Stimulated activated naive CD8-positive, alpha-beta T cell treated with anti-CD3 and anti-CD28 coated beads, Interleukin-15, Interleukin-2, amounts not matched to agents 100 ng/mL and 50 ng/mL, for 24 hours (primary cell): ENCODE results near the gene NEDD4.
"Not testable (repeated sequence)": the region's sequence is repeated elsewhere in the genome, so short reads cannot be mapped to it uniquely, and the experiment has no call there.

Experiments
- H3K27ac Mint-ChIP-seq: one replicate; pipeline ENCODE4 v1.8.0; 2021; ENCODE audit warnings: mild to moderate bottlenecking, mixed read lengths
- H3K27me3 Mint-ChIP-seq: one replicate; pipeline ENCODE4 v1.8.0; 2021; ENCODE audit warnings: mixed read lengths
- H3K36me3 Mint-ChIP-seq: one replicate; pipeline ENCODE4 v1.8.0; 2021; ENCODE audit warnings: low read depth, mixed read lengths
- H3K4me1 Mint-ChIP-seq: one replicate; pipeline ENCODE4 v1.8.0; 2021; ENCODE audit warnings: low read depth, mixed read lengths
- H3K4me3 Mint-ChIP-seq: one replicate; pipeline ENCODE4 v1.8.0; 2021; ENCODE audit warnings: mild to moderate bottlenecking, mixed read lengths
- H3K9me3 Mint-ChIP-seq: one replicate; pipeline ENCODE4 v1.8.0; 2021; ENCODE audit warnings: mixed read lengths

NEDD4 gene

DNA sequence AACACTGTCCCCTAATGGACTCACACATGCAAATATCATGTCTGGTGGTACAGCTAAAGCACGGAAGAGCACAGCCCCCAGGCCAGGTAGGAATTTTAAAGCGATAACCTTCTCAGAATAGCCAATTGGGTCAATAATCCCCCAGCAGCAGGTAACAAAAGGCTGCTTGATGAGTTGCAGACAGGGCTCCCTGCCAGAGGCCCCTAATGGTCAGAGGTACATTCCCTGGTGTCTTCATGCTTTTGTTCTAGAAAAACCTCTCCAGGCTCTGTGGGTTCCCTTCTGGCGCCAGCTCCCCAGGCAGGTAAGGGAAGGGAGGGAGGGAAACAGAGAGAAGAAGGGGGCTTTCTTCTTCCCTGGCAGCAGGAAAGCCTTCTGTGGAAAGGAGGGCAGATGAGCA is 207.1 kb downstream of the NEDD4 start:
- no peak overlapping the region for H3K4me3 Mint-ChIP-seq
- no peaks in the 10 kb centered on the region for H3K4me1 Mint-ChIP-seq
- no peaks in the 10 kb centered on the region for H3K36me3 Mint-ChIP-seq
- no peaks in the 10 kb centered on the region for H3K9me3 Mint-ChIP-seq
- no peak overlapping the region for H3K27ac Mint-ChIP-seq
- H3K27me3 Mint-ChIP-seq = peaks cover 12% of the 10 kb centered on the region

DNA sequence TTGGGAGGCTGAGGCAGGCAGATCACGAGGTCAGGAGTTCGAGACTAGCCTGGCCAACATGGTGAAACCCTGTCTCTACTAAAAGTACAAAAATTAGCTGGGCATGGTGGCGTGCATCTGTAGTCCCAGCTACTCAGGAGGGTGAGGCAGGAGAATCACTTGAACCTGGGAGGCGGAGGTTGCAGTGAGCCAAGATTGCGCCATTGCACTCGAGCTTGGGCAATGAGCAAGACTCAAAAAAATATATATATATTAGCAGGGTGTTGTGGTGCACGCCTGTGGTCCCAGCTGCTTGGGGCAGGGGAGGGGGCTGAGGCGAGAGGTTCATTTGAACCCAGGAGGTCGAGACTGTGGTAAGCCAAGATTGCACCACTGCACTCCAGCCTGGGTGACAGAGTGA is 207.8 kb downstream of the NEDD4 start:
- H3K9me3 Mint-ChIP-seq, H3K4me1 Mint-ChIP-seq, H3K36me3 Mint-ChIP-seq, H3K27ac Mint-ChIP-seq, H3K4me3 Mint-ChIP-seq: not testable (repeated sequence)
- peaks cover 12% of the 10 kb centered on the region for H3K27me3 Mint-ChIP-seq

DNA sequence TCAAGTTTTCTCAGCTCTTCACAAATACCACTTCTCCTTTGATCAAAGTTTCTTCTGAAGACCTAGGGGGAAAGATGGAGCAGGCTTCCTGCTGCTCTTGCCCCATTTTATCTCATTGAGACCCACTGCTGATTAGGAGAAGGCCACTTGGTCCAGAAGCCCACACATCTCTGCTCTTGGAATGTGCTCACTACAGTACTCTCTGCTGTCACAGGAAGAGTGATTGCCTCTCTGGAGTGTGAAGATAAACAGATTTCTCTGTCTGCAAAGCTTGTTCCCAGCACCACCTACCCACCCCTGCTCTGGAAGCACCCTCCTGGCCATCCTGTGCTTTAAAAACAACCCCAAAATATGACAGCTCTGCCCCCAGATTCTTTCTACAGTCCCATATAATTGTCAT is 209.1 kb downstream of the NEDD4 start:
- H3K4me3 Mint-ChIP-seq = no peak overlapping the region
- H3K9me3 Mint-ChIP-seq = no peaks in the 10 kb centered on the region
- H3K36me3 Mint-ChIP-seq = no peaks in the 10 kb centered on the region
- H3K27me3 Mint-ChIP-seq = peaks cover 12% of the 10 kb centered on the region
- no peak overlapping the region for H3K27ac Mint-ChIP-seq
- no peaks in the 10 kb centered on the region for H3K4me1 Mint-ChIP-seq

DNA sequence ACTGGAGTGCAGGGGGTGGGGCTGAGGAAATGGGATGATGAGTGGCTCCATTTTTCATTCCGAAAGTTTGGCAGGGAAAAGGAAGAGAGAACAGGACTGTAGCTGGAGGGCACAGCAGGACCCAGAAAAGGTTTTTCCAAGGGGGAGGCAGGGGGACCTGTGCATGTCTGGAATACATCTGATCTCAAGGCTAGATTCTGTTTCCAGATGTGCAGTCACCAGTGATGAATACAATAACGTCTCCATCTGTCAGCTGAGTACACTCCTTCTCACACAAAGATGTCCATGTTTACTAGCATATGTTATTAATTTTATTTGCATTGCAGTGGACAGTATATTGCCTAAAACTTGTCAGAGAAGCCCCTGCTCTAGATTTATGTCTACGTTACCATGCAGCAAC is 210.5 kb downstream of the NEDD4 start:
- H3K4me1 Mint-ChIP-seq = no peaks in the 10 kb centered on the region
- peaks cover 12% of the 10 kb centered on the region for H3K27me3 Mint-ChIP-seq
- no peak overlapping the region for H3K4me3 Mint-ChIP-seq
- no peaks in the 10 kb centered on the region for H3K36me3 Mint-ChIP-seq
- H3K9me3 Mint-ChIP-seq = no peaks in the 10 kb centered on the region
- no peak overlapping the region for H3K27ac Mint-ChIP-seq

DNA sequence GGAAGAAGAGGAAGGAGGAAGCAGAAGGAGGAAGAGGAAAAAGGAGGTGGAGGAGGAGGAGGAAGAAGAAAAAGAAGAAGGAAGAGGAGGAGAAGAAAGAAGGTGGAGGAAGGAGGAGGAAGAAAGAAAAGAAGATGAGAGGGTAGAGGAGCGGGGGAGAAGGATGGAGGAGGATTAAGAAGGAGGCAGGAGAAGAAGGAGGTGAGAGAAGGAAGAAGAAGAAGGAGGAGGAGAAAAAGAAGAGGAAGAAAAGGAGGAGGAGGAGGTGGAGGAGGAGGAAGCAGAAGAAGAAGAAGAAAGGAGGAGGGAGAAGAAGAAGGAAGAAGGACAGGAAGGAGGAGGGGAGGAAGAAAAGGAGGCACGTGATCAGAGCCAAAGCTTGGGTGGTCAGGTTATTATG is 213.1 kb downstream of the NEDD4 start:
- H3K9me3 Mint-ChIP-seq = no peaks in the 10 kb centered on the region
- H3K27ac Mint-ChIP-seq = no peak overlapping the region
- no peaks in the 10 kb centered on the region for H3K36me3 Mint-ChIP-seq
- H3K27me3 Mint-ChIP-seq = peaks cover 16% of the 10 kb centered on the region
- H3K4me3 Mint-ChIP-seq = no peak overlapping the region
- no peaks in the 10 kb centered on the region for H3K4me1 Mint-ChIP-seq

DNA sequence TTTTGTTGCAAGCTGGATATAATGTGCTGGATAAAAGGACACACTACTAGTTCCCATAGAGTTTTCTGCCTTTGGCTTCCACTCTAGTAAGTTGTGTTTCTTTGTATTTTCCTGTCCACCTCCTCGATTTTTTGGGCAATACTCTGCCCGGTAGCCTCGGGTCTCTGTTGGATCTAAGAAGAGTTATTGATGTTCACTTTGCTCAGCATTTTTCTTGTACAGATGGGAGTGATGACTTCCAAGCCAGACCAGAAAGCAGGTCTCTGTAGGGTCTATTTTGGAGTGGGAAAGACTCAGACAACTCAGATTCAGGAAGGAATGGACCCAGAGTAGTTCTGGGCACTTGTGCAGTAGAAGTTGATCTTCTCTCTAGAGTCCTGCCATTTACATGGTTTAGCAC is 214.5 kb downstream of the NEDD4 start:
- Mint-ChIP-seq H3K27ac (no peak overlapping the region), H3K9me3 (no peaks in the 10 kb centered on the region), H3K36me3 (no peaks in the 10 kb centered on the region), H3K4me1 (no peaks in the 10 kb centered on the region), H3K27me3 (peaks cover 8% of the 10 kb centered on the region), H3K4me3 (no peak overlapping the region)
